ENCODE data around the gene ATP6V1D.

Gene ATP6V1D

GRCh38 chr14:67311868-67312267 is 47.7 kb downstream of the ATP6V1D start:
- TF ChIP-seq SIN3A (IDR thresholded peaks at IDR 0.05; ENCODE audit: borderline replicate concordance, insufficient read depth, low read length) = no peak
- TF ChIP-seq TAF1 (IDR thresholded peaks at IDR 0.05; ENCODE audit: borderline replicate concordance, insufficient read depth, low read length) = no peak
- no peak for TF ChIP-seq REST (IDR thresholded peaks at IDR 0.05; ENCODE audit: insufficient read depth in 1 of 2, low read depth in 2 of 2, low read length in 2 of 2)
- no peak for TF ChIP-seq POLR2AphosphoS5 (IDR thresholded peaks at IDR 0.05; ENCODE audit: low read depth, low read length)
- TF ChIP-seq FOXP2 (optimal IDR thresholded peaks at IDR 0.05; ENCODE audit: borderline replicate concordance, extremely low read depth, extremely low read length, insufficient read depth) = no peak

Data from PFSK-1 (cell line).